GM12878 (cell line): ENCODE results near the gene LRRC26.

Experiments used
- ATF3 ChIP-seq: IDR thresholded peaks from 2 replicates; pipeline ENCODE4 v1.6.1; 2011; ENCODE audit warnings: low read depth, mild to moderate bottlenecking, low read length, moderate library complexity, borderline replicate concordance; ENCODE audit errors: extremely low read depth
- BCL3 ChIP-seq: IDR thresholded peaks from 2 replicates; pipeline ENCODE4 v1.6.1; 2011; ENCODE audit warnings: borderline replicate concordance, low read depth, mild to moderate bottlenecking, moderate library complexity, low read length; ENCODE audit not compliant: insufficient read depth, poor library complexity, severe bottlenecking
- CBX3 ChIP-seq: fragments of 200-600 bp; sonication (generic); IDR thresholded peaks from 2 replicates; pipeline ENCODE4 v1.6.1; 2016; ENCODE audit warnings: low read depth, borderline replicate concordance
- CTCF ChIP-seq, 3 experiments: IDR thresholded peaks in 2 of 3; conservative IDR thresholded peaks in 1 of 3; 2 replicates each; pipeline ENCODE4 v1.5.1; 2011; ENCODE audit warnings: low read depth in 3 of 3, low read length in 3 of 3, mild to moderate bottlenecking in 3 of 3, control low read depth in 2 of 3, moderate library complexity in 2 of 3, inconsistent platforms in 1 of 3, mixed read lengths in 1 of 3; ENCODE audit not compliant: control insufficient read depth in 2 of 3, insufficient read depth in 1 of 3; ENCODE audit errors: extremely low read depth in 1 of 3
- EGR1 ChIP-seq, 2 experiments: IDR thresholded peaks; 1 replicate in 1 of 2; 2 replicates in 1 of 2; pipeline ENCODE4 v1.6.1; 2011 to 2012; ENCODE audit warnings: low read depth in 2 of 2, low read length in 2 of 2, borderline replicate concordance in 1 of 2, mild to moderate bottlenecking in 1 of 2, moderate library complexity in 1 of 2
- MYB ChIP-seq: fragments of 150-350 bp; IDR thresholded peaks from 2 replicates; pipeline ENCODE4 v1.6.1; 2014; ENCODE audit warnings: mild to moderate bottlenecking, low read depth, low read length, borderline replicate concordance
- MYC ChIP-seq: IDR thresholded peaks from 2 replicates; pipeline ENCODE4 v1.6.1; 2011; ENCODE audit warnings: mild to moderate bottlenecking, low read length, moderate library complexity, inconsistent platforms; ENCODE audit not compliant: insufficient read depth, insufficient replicate concordance, insufficient read length, severe bottlenecking
- RELA ChIP-seq: fragments of 450-650 bp; IDR thresholded peaks from 2 replicates; pipeline ENCODE4 v1.8.0; 2014; ENCODE audit warnings: borderline replicate concordance; ENCODE audit not compliant: partially characterized antibody
- SIN3A ChIP-seq: IDR thresholded peaks from 2 replicates; pipeline ENCODE4 v1.6.1; 2012; ENCODE audit warnings: low read depth, low read length, improper control_type of control experiment
- SP1 ChIP-seq: IDR thresholded peaks from one replicate; pipeline ENCODE4 v1.6.1; 2011; ENCODE audit warnings: low read depth, low read length

- TF ChIP-seq CBX3, result no peak
- TF ChIP-seq CTCF (IDR thresholded peaks at IDR 0.05 in 2 of 3, conservative IDR thresholded peaks at IDR 0.05 in 1 of 3; ENCODE audit: control insufficient read depth in 2 of 3, extremely low read depth in 1 of 3, insufficient read depth in 1 of 3, low read depth in 3 of 3, low read length in 3 of 3), result no peak
- TF ChIP-seq BCL3, result no peak
- TF ChIP-seq RELA, result no peak
- no peak for TF ChIP-seq EGR1 (IDR thresholded peaks at IDR 0.05; ENCODE audit: borderline replicate concordance in 1 of 2, low read depth in 2 of 2, low read length in 2 of 2)
- TF ChIP-seq MYB, result no peak
- no peak for TF ChIP-seq ATF3
- no peak for TF ChIP-seq SP1
- TF ChIP-seq SIN3A, result no peak
- TF ChIP-seq MYC, result no peak
Observed at GRCh38 chr9:137164370-137165249, 5.2 kb downstream of the LRRC26 start.
